GM06990 (cell line): Measurements from ENCODE around the gene LRRC74B.
"Not testable (repeated sequence)": the region's sequence is repeated elsewhere in the genome, so short reads cannot be mapped to it uniquely, and the experiment has no call there.

ENCODE experiments used
- DNase-seq: peaks from one replicate; pipeline ENCODE4 v3.0.0-alpha.2; 2011; ENCODE audit not compliant: insufficient read length; ENCODE audit errors: extremely low read depth
- H3K27me3 ChIP-seq: replicated peaks from 2 replicates; pipeline ENCODE4 v1.6.0; 2011; ENCODE audit warnings: low read length; ENCODE audit not compliant: control insufficient read depth, insufficient read depth
- H3K36me3 ChIP-seq: 2 replicates; pipeline ENCODE4 v1.5.1; 2011; ENCODE audit warnings: low read length; ENCODE audit not compliant: control insufficient read depth, insufficient read depth
- H3K4me3 ChIP-seq: replicated peaks from 2 replicates; pipeline ENCODE4 v1.5.1; 2011; ENCODE audit warnings: low read depth, mild to moderate bottlenecking, control low read depth, low read length
- CTCF ChIP-seq: IDR thresholded peaks from 2 replicates; pipeline ENCODE4 v1.5.1; 2011; ENCODE audit warnings: low read length, control low read depth, mild to moderate bottlenecking, inconsistent platforms; ENCODE audit not compliant: insufficient read depth, poor library complexity, severe bottlenecking

LRRC74B gene

GRCh38 chr22:21067901-21068680 lies 22.3 kb downstream of the LRRC74B start:
- DNase-seq = no peak
- Histone ChIP-seq H3K36me3 (no peaks in the 10 kb centered on the region), H3K4me3 (no peak overlapping the region), H3K27me3 (no peaks in the 10 kb centered on the region; the same call in none of the 2 replicates)
- no peak for TF ChIP-seq CTCF

- TF ChIP-seq CTCF = no peak
- no peak for DNase-seq
- H3K36me3 ChIP-seq = no peaks in the 10 kb centered on the region
- H3K27me3 ChIP-seq = no peaks in the 10 kb centered on the region; the same call in none of the 2 replicates
- H3K4me3 ChIP-seq = no peak overlapping the region
These were observed 23.0 kb downstream of the LRRC74B start for GRCh38 chr22:21068681-21069276.

- DNase-seq = no peak
- Histone ChIP-seq H3K4me3 (no peak overlapping the region), H3K27me3 (no peaks in the 10 kb centered on the region; the same call in none of the 2 replicates), H3K36me3 (no peaks in the 10 kb centered on the region)
- TF ChIP-seq CTCF = no peak
These were observed 23.6 kb downstream of the LRRC74B start for GRCh38 chr22:21069375-21069774.

GRCh38 chr22:21070690-21071615 lies 25.2 kb downstream of the LRRC74B start:
- Histone ChIP-seq H3K4me3 (no peak overlapping the region), H3K27me3 (no peaks in the 10 kb centered on the region; the same call in none of the 2 replicates), H3K36me3 (no peaks in the 10 kb centered on the region)
- DNase-seq = no peak
- TF ChIP-seq CTCF = no peak

GRCh38 chr22:21071796-21072195 lies 26.1 kb downstream of the LRRC74B start:
- not testable (repeated sequence) for H3K27me3 ChIP-seq, H3K4me3 ChIP-seq, H3K36me3 ChIP-seq, DNase-seq
